Tibial artery (tissue), 4 donors: ENCODE measurements around the gene SOX21.

Experiments used
- DNase-seq, 2 donors: peaks; one replicate each; pipeline ENCODE4 v3.0.0-alpha.2; 2019
- H3K27ac ChIP-seq, 2 donors: fragments of 200-600 bp; sonication (generic) in 1 of 2; 1 replicate in 1 of 2; 2 replicates in 1 of 2; pipeline ENCODE4 v1.5.1; 2018 to 2019; ENCODE audit warnings: mild to moderate bottlenecking in 1 of 2
- H3K27me3 ChIP-seq, 2 donors: fragments of 200-600 bp; sonication (generic) in 1 of 2; one replicate each; pipeline versions ENCODE4 v1.5.1 to v1.6.0; 2016 to 2019
- H3K36me3 ChIP-seq, 3 donors: fragments of 200-600 bp; sonication (generic) in 2 of 3; one replicate each; pipeline ENCODE4 v1.5.1; 2016 to 2019; ENCODE audit warnings: mild to moderate bottlenecking in 2 of 3
- H3K4me1 ChIP-seq, 4 donors: fragments of 200-600 bp; sonication (generic) in 2 of 4; 1 replicate in 3 of 4; 2 replicates in 1 of 4; pipeline ENCODE4 v1.5.1; 2016 to 2019
- H3K4me3 ChIP-seq, 2 donors: fragments of 200-600 bp; sonication (generic) in 1 of 2; 1 replicate in 1 of 2; 2 replicates in 1 of 2; pipeline ENCODE4 v1.5.1; 2018 to 2019; ENCODE audit warnings: mild to moderate bottlenecking in 2 of 2
- H3K9me3 ChIP-seq, 3 donors: fragments of 200-600 bp; sonication (generic) in 1 of 3; one replicate each; pipeline ENCODE4 v1.5.1; 2016 to 2019
- intact Hi-C: fragments of 100-400 bp; cut with DNase I; formaldehyde crosslinking; loops from one replicate; pipeline ENCODE4 v1.15.0; 2023; ENCODE audit warnings: low total_unique reads
- TF ChIP-seq, protein P1 (sequence below), 2 experiments: fragments of 200-600 bp in 1 of 2; fragments of 450-650 bp in 1 of 2; IDR thresholded peaks; one replicate each; pipeline ENCODE4 v1.5.1; 2017 to 2019; ENCODE audit warnings: antibody characterized with exemption in 2 of 2, mild to moderate bottlenecking in 1 of 2, moderate library complexity in 1 of 2

The SOX21 gene

DNA sequence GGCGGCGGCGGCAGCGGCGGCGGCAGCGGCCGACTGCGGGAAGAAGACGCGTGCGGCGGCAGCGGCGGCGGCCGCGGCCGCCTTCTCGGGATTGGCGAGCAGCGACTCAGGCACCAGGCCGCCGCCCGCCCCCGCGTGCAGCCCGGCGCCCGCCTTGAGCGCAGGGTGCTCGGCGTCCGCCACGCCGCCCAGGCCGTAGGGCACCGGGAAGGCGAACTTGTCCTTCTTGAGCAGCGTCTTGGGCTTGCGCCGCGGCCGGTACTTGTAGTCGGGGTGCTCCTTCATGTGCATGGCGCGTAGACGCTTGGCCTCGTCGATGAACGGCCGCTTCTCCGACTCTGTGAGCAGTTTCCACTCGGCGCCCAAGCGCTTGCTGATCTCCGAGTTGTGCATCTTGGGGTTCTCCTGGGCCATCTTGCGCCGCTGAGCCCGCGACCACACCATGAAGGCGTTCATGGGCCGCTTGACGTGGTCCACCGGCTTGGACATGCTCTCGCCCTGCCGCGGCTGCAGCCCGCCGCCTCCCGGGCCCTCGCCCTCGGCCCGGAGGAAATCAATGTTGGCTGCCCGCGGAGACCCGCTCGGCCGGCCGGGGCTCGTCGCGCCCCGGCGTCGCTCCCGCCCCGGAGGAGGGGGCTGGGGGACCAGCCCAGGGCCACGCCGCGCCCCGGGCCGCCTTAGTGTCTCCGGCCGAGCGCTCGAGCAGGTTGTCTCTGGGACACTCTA lies 621 bp downstream of the SOX21 start:
- TF ChIP-seq, protein P1, sequence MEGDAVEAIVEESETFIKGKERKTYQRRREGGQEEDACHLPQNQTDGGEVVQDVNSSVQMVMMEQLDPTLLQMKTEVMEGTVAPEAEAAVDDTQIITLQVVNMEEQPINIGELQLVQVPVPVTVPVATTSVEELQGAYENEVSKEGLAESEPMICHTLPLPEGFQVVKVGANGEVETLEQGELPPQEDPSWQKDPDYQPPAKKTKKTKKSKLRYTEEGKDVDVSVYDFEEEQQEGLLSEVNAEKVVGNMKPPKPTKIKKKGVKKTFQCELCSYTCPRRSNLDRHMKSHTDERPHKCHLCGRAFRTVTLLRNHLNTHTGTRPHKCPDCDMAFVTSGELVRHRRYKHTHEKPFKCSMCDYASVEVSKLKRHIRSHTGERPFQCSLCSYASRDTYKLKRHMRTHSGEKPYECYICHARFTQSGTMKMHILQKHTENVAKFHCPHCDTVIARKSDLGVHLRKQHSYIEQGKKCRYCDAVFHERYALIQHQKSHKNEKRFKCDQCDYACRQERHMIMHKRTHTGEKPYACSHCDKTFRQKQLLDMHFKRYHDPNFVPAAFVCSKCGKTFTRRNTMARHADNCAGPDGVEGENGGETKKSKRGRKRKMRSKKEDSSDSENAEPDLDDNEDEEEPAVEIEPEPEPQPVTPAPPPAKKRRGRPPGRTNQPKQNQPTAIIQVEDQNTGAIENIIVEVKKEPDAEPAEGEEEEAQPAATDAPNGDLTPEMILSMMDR (IDR thresholded peaks at IDR 0.05) = no peak
- DNase-seq = peak in 1 of 2 donors; percentile 63
- Histone ChIP-seq H3K27ac (no peak overlapping the region), H3K27me3 (peaks cover 0 to 82% of the 10 kb centered on the region in 2 donors), H3K4me3 (peak overlapping the region; percentile 22 to 45), H3K36me3 (no peaks in the 10 kb centered on the region), H3K9me3 (no peaks in the 10 kb centered on the region), H3K4me1 (peaks cover 0 to 46% (median 41%) of the 10 kb centered on the region in 4 donors)
- intact Hi-C loops = no loop called here

- H3K9me3 ChIP-seq = no peaks in the 10 kb centered on the region
- H3K27me3 ChIP-seq = peaks cover 0 to 82% of the 10 kb centered on the region in 2 donors
- no peaks in the 10 kb centered on the region for H3K36me3 ChIP-seq
- TF ChIP-seq, protein P1 (IDR thresholded peaks at IDR 0.05) = no peak
- intact Hi-C loops = no loop called here
- no peak overlapping the region for H3K27ac ChIP-seq
- peak overlapping the region; percentile 22 to 45 for H3K4me3 ChIP-seq
- peaks cover 0 to 46% (median 41%) of the 10 kb centered on the region in 4 donors for H3K4me1 ChIP-seq
- DNase-seq = peak in 1 of 2 donors; percentile 62
Measured at GRCh38 chr13:94710881-94711560, 1.3 kb downstream of the SOX21 start.

- TF ChIP-seq, protein P1 (IDR thresholded peaks at IDR 0.05) = no peak
- peaks cover 0 to 46% (median 41%) of the 10 kb centered on the region in 4 donors for H3K4me1 ChIP-seq
- H3K27me3 ChIP-seq = peaks cover 0 to 88% of the 10 kb centered on the region in 2 donors
- no peak for DNase-seq
- H3K27ac ChIP-seq = no peak overlapping the region
- H3K9me3 ChIP-seq = no peaks in the 10 kb centered on the region
- no peaks in the 10 kb centered on the region for H3K36me3 ChIP-seq
- H3K4me3 ChIP-seq = no peak overlapping the region
- intact Hi-C loops = no loop called here
Measured at GRCh38 chr13:94710065-94710781, 2.1 kb downstream of the SOX21 start.

DNA sequence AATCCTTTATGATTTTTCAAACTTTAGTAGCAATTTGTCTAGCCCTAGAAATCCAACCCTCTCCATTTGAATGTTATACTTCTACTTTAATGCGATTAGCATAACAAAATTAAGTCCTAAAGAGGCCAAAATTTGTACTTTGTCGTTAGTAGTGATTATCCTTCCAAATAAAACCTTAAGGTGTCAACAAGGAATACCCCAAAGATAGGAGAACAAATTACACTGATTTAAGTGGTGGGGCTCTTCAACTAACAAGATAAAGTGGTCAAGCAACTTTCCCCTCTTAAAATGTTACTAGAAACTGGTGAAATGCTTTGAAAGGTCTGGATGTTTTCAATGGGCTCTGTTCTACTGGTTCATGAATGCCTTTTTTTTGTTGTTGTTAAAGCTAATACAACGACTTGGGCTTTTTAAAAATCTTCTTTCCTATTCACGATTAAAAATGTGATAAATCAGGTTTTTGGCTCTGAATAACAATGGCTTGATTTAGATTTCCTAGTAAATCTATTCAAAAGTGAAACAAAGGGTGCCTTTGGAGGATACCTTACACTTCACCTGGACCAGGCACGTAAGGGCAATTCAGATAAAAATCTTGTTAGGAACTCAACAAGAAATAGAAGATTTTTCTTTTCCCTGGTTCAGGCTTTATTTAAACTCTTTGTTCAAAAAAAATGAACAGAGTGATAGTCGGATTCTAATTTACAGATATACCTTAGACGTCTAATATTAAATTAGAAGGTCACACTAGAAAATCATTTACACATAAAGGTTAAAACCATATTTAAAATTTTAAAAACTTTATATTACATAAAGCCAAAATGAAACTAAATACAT lies 3.1 kb downstream of the SOX21 start:
- H3K4me3 ChIP-seq = no peak overlapping the region
- TF ChIP-seq, protein P1 (IDR thresholded peaks at IDR 0.05) = no peak
- intact Hi-C loops = no loop called here
- DNase-seq = no peak
- H3K36me3 ChIP-seq = no peaks in the 10 kb centered on the region
- peaks cover 0 to 46% (median 41%) of the 10 kb centered on the region in 4 donors for H3K4me1 ChIP-seq
- no peak overlapping the region for H3K27ac ChIP-seq
- H3K27me3 ChIP-seq = peaks cover 5 to 95% of the 10 kb centered on the region in 2 donors
- H3K9me3 ChIP-seq = no peaks in the 10 kb centered on the region
